T-helper 22 cell (primary cell): ENCODE data around the gene CDH22.

Source experiments
- DNase-seq: peaks from one replicate; pipeline ENCODE4 v3.0.0-alpha.2; 2020; ENCODE audit warnings: low read depth

Gene CDH22

DNA sequence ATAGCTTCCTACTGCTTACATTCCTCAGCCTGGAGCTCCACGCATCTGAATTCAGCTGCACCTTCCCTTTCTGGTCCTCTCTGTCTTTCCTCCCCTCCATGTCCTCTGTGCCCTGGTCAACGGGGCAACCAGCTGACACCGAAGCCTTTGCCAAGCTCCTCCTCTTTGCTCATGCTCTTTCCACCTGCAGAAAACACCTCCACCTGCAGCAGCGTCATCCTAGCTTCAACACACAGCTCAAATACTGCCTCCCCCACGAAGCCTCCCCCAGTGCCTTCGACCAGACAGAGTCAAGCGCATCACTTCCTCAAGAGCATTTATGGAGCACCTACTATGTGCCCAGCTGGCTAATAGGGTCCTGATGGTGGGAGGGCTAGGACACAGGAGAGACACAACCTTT, 9.2 kb downstream of the CDH22 start:
- DNase-seq, result no peak

DNA sequence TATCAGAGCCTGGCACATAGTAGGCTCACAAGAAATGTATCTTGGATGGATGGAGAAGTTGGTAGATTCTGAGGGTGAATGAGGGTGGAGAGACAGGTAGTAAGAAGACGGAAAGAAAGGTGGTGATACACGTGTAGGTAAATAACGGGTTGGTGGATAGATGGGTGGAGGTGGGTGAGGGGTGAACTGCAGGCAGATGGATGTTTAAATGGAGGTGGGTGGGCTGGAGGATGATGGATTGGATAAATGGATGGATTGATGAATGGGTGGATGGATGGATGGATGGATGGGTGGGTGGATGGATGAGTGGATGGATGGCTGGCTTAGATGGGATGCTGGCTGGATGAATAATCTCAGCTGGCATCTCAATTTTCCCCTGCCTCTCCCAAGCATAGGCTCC, 9.9 kb downstream of the CDH22 start:
- no peak for DNase-seq

DNA sequence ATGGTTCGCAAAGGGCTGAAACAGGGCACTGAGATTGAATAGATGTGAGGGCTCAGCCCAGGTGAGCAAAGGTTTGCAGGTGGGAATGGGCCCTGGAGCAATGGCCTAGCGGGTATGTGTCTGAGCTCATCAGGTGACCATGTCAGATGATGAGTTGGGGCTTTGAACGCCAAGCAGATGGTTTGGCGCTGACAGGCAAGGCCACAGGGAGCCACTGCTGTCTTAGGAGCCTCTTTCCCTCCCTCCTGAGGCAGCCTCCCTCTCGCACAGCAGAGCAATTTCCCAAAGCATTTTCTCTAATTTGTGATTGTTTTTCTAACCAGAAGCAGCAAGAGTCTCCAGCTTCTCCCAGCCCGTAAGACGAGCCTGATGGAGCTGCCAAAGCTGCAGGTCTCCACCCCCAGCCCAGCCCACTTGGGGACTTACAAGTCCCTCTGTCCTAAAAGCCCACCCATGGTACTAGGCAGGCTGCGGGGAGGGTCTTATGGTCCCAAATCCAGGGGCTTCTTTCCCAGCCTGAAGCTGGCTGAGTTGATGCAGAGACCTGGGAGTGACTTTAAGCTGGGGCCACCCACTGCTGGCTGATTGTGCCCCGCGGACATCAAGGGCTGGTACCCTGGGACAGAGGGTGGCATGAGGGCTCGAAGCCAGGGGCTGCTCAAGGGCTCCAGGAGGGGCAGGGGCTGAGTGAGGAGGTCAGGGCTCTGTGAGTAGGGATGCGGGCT, 11.6 kb downstream of the CDH22 start:
- no peak for DNase-seq

DNA sequence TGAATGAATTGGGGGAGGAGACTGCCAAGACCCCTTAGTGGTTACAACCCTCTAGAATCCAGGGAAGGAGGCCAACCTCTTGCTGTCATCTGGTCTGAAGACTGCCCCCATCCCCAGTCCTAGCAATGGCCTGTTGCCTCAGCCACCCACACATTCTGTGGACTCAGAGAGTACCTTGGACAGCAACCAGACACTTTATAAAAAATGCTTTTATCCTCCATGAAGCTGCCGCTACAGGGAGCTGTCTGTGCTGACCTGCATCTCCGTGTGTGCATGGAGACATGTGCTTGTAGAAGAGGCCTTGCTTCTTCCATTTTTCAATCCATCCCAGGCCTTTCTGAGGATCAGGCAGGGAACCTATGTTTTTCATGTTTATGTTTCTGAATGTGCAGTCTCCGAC, 15.2 kb downstream of the CDH22 start:
- DNase-seq, result no peak

DNA sequence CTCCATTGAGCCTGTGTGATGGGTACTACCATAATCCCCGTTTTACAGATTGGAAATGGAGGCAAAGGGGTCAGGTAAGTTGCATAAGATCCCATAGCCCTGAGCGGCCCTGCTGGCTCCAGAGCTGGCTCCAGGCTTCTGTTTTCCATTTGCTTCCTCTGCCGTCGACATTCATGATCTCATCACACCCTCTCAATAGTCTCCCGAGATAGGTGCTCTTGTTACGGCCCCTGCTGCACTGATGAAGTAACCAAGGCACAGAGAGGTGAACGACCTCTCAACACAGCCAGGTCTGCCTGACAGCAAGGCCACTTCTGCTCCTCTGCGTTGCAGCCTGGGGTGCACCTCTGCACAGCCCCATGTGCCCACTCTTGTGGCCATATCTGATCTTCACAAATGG, 16.9 kb downstream of the CDH22 start:
- no peak for DNase-seq

DNA sequence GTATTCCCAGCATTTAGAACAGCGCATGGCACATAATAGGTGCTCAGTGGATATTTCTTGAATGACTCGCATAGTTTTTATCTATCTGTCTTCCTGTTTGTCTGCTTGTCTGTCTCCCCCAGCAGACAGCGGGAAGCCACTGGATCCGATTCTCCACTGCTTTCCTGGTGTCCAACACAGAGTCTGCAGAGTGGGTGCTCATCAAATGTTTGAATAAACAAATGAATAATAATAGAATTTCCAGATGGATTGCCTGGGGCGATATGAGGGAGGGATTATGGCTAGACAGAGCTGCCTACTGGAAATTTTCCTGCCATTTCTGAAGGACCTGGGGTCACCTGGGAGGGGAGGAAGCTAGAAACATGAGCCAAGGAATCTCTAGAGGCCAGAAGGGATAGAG, 18.9 kb downstream of the CDH22 start:
- DNase-seq, result no peak

DNA sequence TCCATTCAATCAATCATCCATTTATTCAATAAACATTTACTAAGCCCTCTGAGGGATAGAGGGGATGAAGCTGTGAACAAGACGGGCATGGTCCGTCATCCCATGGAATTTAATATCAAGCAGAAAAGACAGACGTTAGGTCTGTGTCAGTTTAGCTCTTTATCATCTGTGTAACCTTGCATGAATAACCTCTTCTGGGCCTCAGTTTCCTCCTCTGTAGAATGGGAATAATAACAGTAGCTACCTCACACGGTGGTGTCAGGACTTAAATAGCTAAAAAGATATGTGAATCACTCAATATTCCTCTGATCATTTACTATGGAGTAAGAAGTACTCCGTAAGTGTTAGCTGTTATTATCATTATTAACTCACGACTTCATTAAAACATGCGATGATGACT, 21.3 kb downstream of the CDH22 start:
- DNase-seq, result no peak

DNA sequence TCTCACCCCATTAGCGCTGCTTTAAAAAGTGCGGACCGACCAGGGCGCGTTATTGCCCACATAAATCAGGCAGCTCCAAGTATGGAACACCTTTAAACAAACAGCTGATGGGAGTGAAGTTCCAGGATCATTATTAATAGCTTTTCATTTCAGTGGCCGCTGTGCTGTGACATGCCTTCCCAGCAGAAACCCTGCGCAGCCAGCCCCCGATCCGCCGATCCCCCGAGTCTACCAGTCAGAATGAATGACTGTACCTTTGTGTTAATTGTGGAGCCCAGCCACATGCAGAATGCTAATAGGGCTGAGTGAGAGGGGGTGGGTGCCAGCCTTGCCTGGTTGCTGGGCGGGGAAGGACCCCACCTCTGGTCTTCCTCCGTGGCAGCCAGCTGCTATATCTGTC, 21.9 kb downstream of the CDH22 start:
- no peak for DNase-seq

DNA sequence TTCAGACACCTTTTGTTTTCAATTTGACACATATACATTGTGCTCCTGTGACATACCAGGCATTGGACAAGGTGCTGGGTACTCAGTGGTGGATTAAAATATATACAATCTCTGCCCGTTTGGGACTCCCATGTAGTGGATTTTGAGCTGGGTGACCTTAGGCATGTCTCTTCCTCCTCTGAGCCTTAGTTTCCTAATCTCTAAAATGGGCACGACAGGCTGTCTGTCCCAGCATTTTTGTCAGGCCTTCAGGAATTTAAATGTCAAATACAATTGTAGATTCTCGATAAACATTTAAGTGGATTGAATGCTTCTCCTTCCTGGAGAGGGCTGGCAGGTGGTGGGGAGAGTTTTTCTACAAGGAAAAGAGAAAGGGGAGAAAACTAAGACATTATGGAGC, 22.6 kb downstream of the CDH22 start:
- DNase-seq, result no peak

DNA sequence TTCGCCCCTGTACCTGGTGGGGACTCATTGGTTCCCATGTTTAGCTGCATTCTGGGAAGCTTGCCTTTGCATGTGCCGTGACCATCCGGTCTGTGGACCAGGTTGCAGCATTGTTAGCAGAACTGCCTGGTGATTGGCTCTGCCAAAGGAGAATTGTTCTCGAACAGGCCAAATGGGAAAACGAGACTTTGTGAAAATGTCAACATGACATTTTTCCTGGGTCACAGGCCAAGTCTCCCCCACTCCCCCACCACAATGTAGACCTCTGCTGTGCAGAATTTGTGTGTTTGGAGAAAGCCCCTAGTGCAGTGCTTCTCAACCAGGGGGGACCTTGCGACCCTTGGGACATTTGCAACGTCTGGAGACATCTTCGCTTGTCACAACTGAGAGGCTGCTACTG, 23.2 kb downstream of the CDH22 start:
- no peak for DNase-seq

DNA sequence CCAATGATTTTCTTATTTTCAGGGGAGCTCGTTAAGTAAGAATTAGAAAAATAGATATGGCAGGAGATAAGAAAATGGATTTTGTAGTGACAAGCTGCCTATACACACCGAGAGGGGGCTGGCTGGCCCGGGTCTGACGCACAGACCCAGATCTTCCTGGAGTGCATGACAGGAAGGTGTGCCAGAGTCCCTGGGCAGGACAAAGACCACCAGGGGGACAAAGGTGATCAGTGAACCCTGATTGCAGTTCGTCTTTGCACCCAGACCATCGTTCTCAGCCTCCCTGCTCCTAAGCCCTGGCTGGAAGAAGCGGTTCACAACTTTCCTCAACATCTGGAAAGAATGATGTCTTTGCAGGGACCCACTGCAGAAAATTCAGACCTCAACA, 24.3 kb downstream of the CDH22 start:
- DNase-seq, result no peak

DNA sequence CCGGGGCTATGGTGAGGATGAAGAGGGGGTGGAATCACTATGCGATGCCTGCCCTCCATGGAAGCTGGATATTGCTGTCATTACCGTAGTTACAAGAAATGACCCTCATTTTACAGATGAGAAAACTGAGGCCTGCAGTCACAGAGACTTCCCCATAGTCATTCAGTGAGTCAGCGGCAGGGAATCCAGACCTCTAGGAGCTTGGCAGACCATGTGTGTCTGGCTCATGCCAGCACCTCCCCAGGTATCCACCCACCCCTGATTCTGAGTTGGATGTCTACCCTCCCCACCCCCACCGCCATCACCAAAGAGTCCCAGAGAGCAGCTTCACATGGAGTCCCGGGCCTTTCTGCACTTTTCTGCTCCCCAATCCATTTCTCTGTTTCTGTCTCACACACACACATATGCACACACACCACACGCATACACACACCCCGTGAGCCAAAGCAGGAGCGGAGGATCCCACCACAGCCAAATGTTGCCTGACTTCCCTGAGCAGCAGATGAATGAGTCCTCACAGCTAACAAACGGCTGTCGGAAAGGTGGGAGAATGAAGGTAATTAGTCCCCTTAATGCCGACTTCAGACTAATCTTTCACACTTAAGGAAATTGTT, 24.8 kb downstream of the CDH22 start:
- no peak for DNase-seq

DNA sequence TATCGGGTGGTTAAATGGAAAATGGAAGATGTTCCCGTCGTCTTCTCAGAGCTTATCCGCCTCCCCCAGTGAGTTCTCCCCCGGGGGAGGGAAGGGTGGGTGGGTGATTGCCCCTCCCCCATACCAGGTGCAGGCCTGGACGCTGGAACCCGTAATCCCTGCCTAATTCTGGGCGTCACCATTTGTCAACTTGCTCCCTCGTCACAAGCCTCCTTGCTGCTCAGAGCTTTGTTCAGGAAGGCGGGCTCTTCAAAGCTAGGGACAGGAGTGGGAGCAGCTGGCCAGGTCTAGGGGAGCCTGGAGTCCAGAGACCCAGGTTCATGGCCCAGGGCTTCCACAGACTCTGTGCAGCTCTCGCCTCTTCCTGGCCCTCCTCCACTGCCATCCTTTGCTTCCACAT, 25.6 kb downstream of the CDH22 start:
- DNase-seq, result no peak

DNA sequence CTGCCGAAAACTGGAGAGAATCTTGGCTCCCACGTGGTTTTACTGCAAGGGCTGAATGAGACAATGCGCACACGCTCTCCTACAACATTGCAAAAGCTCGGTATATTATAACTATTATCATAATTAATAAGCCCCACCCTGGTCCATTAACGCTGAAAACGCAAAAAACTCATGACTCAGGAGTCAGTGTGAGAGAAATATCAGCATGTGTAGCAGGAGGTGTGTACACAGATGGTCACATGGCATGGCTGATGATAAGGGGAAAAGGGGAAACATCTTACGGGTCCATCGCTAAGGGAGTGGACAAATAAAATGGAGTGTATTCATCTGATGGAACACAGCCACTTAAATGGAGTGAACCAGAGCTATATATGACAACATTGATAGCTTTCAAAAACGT, 29.2 kb downstream of the CDH22 start:
- DNase-seq, result no peak

DNA sequence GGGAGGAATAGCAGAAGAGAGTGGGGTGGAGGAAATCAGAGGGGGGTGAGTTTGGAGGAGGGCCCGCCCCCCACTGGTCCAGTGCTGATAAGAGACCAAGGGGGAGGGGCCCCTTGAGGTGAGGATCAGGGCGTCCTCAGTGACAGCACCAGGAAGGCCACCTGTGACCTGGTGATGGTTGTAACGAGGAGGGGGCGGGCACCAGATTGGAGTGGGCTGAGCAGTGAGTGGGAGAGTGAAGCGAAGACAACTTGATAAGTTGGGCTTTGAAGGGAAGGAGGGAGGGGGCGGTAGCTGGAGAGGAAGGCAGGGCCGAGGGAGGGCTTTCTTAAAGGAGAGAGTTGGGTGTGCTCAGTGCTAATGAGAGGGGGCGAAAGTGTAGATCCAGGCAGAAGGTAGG, 30.7 kb downstream of the CDH22 start:
- no peak for DNase-seq

DNA sequence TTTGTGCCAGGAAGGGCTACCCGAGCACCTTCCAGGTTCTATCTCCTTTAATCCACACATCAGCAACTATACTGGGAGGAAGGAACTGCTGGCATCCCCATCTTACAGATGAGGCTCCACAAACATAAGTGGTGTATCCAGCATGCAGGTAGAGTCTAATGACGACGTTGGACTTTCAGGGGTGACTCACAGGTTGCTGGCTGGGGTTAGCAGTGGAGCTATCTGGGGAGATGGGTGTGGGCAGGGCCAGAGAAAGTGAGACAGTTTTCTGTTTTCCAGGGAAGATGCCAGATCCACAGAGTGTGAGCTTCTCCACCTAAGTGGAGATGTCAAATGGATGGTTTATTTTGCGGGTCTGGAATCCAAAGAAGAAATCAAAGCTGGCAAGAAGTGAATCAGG, 31.8 kb downstream of the CDH22 start:
- no peak for DNase-seq

DNA sequence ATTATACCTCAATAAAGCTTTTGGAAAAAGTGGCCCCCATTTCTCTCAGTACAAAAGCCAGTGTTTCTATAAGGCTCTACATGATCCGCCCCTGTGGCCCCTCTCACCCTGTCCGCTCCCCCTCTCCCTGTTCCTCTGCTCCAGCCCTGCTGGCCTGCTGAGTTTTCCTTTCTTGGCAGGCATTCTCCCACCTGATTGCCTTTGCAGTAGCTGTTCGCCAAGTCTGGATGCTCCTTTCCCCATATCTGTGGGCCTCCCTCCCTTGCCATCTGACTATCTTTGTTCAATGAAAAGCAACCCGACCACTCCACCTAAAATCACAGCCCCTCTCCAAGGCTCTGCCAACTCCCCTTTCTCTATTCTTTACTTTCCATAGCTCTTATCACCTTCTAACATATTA, 33.2 kb downstream of the CDH22 start:
- no peak for DNase-seq

DNA sequence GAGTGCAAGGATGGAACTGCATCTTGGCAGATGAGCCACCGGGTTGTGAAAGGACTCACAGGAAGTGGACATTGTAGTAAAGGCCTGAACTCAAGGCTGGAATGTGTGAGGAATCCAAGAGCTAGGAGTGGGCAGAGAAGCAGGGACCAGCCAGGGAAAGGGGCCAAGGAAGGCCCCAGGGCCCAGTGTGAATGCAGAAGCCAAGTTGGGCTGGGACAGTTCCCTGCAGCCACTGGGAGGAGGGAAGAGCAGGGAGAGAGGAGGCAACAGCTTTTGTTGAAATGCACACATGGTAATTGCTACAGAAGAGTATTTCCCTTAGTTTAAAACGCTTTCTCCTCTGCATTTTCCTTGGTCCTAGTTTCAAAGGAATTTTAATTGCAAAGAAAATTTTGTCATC, 34.6 kb downstream of the CDH22 start:
- DNase-seq, result no peak

DNA sequence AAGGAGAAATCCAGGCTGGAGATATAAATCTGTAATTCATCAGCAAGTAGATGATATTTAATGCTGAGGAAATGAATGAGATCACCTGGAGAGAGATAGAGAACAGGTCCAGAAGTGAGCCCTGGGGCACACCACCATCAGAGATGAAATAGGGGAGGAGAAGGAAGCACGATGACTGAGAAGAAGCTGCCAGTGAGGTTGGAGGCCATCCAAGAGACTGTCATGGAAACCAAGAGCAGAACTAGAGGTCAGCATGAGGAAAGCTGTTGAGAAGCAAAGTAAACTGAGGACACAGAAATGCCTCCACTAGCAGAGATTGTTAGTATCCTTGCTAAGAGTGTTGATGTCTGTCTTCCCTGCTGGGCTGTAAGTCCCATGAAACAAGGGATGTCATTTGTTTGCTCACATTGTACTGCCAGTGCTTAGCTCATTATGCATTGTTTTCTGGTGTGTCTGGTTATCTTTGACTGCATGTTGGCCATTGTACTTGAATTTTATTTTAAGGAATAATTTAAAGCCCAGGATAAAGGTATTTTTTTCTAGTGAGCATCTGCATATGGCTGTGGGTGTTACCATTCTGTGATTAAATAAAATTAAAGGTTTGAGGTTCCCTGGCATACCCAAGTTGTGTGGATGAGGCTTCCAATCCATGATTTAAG, 35.8 kb downstream of the CDH22 start:
- no peak for DNase-seq

DNA sequence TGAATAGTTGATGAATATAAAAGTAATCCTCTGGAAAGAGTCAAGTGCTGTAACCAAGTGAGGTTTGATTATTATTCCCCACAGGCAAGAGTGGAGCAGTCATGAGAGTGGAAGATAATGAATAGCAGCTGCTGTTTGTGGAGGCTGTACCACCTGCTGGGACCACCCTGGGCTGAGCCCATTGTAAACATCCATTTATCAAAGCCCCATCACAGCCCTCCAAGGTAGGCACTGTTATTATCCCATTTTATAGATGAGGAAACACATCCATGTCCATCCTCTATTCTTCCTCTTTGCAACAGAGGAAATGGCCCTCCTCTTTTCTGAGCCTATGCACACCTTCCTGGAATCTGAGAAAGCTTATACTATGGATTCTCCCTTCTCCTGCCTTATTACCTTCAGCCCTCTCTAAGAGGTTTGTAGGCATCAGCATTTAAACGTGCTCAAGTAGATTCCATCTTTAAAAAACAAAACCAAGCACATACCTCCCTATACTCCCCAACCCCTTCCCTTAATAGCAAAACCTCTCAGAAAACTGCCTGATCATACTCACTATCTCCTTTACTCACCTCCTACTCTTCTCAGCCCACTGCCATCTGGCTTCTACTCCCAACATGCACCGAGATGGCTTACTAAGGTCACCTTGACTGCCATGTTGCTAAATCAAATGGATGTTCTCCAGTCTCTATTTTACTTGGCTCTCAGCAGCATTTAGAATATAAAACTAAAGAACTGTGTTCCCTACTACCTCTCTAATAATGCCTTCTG, 37.1 kb downstream of the CDH22 start:
- no peak for DNase-seq

DNA sequence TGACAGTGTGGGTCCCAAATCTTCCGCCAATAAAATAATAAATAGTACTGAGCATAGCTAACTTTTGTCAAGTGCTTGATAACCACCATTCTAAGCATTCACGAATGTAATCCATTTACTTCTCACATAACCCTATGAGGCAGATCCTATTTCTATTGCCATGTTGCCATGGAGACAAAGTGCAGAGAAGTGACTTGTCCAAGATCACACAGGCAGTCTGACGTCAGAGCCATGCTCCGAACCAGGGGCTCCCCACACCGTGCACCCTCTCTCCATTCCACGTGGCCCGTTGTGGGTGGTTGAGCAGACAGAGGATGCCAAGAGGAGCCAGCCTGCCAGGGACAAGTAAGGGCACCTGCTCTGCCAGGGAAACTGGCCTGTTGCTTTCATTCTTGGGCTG, 38.9 kb downstream of the CDH22 start:
- no peak for DNase-seq

DNA sequence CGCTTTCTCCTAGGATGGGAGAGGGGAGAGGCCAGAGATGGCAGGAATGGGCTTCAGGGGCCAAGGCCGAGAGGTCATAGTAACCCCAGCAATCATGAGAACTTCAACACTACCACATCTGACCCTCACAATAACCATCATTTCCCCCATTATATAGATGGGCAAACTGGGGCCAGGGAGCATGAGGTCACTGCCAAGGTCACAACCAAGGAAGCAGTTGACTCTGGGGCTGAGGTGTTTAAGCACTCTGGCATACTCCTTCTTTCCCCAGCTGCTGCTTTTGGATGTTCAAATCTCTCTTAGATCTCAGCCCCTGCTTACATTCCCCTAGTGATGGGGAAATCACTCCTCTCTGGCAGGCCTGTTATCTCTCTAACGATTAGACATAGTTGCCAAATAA, 39.6 kb downstream of the CDH22 start:
- DNase-seq, result no peak

DNA sequence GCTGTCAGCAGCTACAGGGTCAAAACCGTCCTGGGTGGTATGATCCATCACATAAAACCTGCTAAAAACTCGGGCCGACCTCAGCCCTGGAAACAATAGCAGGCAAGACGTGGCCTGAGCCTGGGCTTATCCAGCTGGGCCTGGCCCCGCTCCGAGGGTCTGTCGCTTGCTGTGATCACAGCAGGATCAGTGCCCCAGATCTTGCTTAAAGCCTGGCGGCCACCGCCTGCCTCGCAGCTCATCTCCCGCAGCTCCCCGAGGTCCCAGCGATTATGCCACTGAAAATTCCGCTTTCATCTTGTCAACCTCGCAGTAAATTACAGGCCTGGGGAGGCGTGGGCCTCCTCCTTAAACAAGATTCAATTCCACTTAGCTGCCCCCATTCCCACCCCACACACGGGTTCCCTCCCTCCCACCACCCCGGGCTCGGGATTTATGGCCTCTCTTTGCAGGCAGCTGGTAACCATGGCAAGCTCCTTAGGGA, 40.1 kb downstream of the CDH22 start:
- DNase-seq, result no peak
